Measurements from ENCODE around the gene BMP10. TPM values are rescaled to one million over a fixed set of nuclear protein-coding genes. Genes with fewer than 3 reads are reported as not detected.
A peak's percentile ranks its signal among the peaks of the same experiment; 100 is the strongest.

The BMP10 gene
- total RNA-seq, 1 experiment from 2014 or later: not detected

DNA sequence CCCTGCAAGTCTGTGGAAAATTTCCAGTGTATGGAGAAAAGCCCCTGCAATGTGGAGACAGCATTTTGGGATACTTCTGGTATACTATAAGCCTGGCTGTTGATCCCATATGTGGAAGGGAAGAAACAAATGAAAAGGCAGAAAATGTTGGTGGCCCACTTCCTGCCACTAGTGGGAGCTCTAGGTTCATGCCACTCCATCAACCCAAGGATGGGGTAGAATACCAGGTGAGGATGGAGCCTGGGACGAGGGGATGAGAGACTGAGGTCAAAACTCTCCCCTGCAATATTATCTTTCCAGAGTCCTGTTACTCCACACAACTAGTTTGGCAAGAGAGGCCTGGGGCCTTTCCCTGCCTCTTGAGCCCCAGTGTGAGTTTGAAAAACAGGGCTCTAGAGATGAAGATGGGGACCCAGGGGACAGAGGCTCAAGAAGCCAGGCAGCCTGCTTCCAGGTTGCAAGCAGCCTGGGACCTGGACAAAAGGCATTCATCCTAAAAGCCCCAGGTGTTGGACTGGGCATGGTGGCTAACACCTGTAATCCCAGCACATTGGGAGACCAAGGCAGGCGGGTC is 31.9 kb downstream of the BMP10 start:
- Histone ChIP-seq H3K9ac (ENCODE audit: low read length) (no peak overlapping the region), H4K20me1 (ENCODE audit: insufficient read depth) (no peaks in the 10 kb centered on the region), H3K4me3 (replicated peaks in 1 of 2; ENCODE audit: low read depth in 1 of 2, low read length in 2 of 2) (no peak overlapping the region), H3K27ac (ENCODE audit: low read depth, low read length) (no peak overlapping the region), H3K79me2 (ENCODE audit: insufficient read depth, low read length) (no peaks in the 10 kb centered on the region), H3K36me3 (ENCODE audit: control insufficient read depth in 1 of 2, insufficient read depth in 2 of 2, low read length in 2 of 2) (no peaks in the 10 kb centered on the region), H3K27me3 (ENCODE audit: insufficient read depth, low read length) (no peaks in the 10 kb centered on the region), H3K9me2 (ENCODE audit: insufficient read depth) (no peaks in the 10 kb centered on the region), H3K4me2 (ENCODE audit: low read length) (no peak overlapping the region), H2AFZ (ENCODE audit: low read depth, low read length, poor library complexity, severe bottlenecking) (no peak overlapping the region), H3K9me3 (ENCODE audit: control insufficient read depth in 1 of 2, insufficient read depth in 1 of 2, low read depth in 1 of 2, low read length in 2 of 2) (no peaks in the 10 kb centered on the region), H3K4me1 (ENCODE audit: control insufficient read depth in 1 of 2, insufficient read depth in 2 of 2, low read length in 2 of 2) (no peaks in the 10 kb centered on the region)
- RAD21 ChIA-PET (ENCODE audit: low non-redundant PET in 1 of 2, low total read pairs in 2 of 2, uncharacterized antibody in 2 of 2, unreplicated experiment in 2 of 2): interaction anchor here (0.7 to 0.9 kb wide), 2 partner anchors 86 kb away, joined by 3 read pairs; no protein-coding TSS in a partner anchor
- ATAC-seq: peak; percentile 55
- DNase-seq (ENCODE audit: low read depth, low spot score): peak; percentile 10
- no TSS peak for BruUV-seq (replicated peaks)
- POLR2A ChIA-PET: no interaction called here
- TF ChIP-seq RAD21 (IDR thresholded peaks at IDR 0.05; ENCODE audit: low read depth) (peak; percentile 69), EGR1 (IDR thresholded peaks at IDR 0.05; ENCODE audit: low read depth) (no peak), SP1 (IDR thresholded peaks at IDR 0.05; ENCODE audit: low read depth) (no peak), ZFX (IDR thresholded peaks at IDR 0.05) (no peak), YY1 (IDR thresholded peaks at IDR 0.05; ENCODE audit: extremely low read depth, insufficient replicate concordance, low read depth, low read length) (no peak), CEBPB (IDR thresholded peaks at IDR 0.05; ENCODE audit: low read depth) (no peak)
- TF ChIP-seq, protein P1, sequence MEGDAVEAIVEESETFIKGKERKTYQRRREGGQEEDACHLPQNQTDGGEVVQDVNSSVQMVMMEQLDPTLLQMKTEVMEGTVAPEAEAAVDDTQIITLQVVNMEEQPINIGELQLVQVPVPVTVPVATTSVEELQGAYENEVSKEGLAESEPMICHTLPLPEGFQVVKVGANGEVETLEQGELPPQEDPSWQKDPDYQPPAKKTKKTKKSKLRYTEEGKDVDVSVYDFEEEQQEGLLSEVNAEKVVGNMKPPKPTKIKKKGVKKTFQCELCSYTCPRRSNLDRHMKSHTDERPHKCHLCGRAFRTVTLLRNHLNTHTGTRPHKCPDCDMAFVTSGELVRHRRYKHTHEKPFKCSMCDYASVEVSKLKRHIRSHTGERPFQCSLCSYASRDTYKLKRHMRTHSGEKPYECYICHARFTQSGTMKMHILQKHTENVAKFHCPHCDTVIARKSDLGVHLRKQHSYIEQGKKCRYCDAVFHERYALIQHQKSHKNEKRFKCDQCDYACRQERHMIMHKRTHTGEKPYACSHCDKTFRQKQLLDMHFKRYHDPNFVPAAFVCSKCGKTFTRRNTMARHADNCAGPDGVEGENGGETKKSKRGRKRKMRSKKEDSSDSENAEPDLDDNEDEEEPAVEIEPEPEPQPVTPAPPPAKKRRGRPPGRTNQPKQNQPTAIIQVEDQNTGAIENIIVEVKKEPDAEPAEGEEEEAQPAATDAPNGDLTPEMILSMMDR (IDR thresholded peaks at IDR 0.05 in 2 of 3, conservative IDR thresholded peaks at IDR 0.05 in 1 of 3; ENCODE audit: borderline replicate concordance in 1 of 3, insufficient read depth in 1 of 3, low read depth in 2 of 3, low read length in 2 of 3): peak; percentile 55 to 79 (median 76); a peak in 5 of 6 replicates
- CTCF ChIA-PET: interaction anchor here (0.6 to 2.5 kb wide), 16 partner anchors 9 to 376 kb away, joined by 3 to 16 read pairs (median 4); partner anchors contain the start of gene FBXO48
- intact Hi-C loops (cut with micrococcal nuclease): loop anchor here (5.0 kb wide), 2 partner anchors 68 to 88 kb away; no protein-coding TSS in a partner anchor
